SU-DHL-6 (cell line): ENCODE results near the gene CCDC116.
"Not testable (repeated sequence)": the region's sequence is repeated elsewhere in the genome, so short reads cannot be mapped to it uniquely, and the experiment has no call there.

Source experiments
- CTCF ChIP-seq: fragments of 200-600 bp; sonication (generic); IDR thresholded peaks from one replicate; pipeline ENCODE4 v1.5.1; 2017; ENCODE audit warnings: antibody characterized with exemption, mild to moderate bottlenecking, low read length, moderate library complexity; ENCODE audit not compliant: insufficient read depth, poor library complexity, severe bottlenecking
- EZH2phosphoT487 ChIP-seq: fragments of 200-600 bp; sonication (generic), shearing (Covaris generic); conservative IDR thresholded peaks from 2 replicates; pipeline ENCODE4 v1.6.1; 2018; ENCODE audit warnings: mild to moderate bottlenecking, antibody characterized with exemption, low read length, moderate library complexity, mixed read lengths

- TF ChIP-seq CTCF, EZH2phosphoT487: not testable (repeated sequence)
These were observed 22.9 kb upstream of the CCDC116 start for GRCh38 chr22:21609556-21610157.
